Measurements from ENCODE around the gene DAB2IP.

DNA sequence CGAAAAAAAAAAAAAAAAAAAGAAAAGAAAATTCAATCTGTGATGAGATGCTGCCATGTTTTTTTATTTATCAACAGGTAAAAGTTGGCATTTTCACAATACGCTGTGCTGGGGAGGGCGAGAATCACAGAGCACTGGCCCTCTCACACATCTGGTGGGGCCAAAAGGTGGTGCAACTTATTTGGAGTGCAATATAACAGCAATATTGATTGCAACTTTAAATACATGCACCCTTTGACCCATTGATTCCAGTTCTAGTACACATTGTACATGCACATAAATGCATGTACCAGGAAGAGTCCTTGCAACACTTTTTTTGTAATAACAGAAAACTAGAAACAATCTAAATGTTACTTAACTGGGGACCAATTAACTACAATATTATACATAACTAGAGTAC is 159.1 kb downstream of the DAB2IP start:
- TF ChIP-seq POLR2A (IDR thresholded peaks at IDR 0.05; ENCODE audit: low read depth, low read length) (no peak), BHLHE40 (IDR thresholded peaks at IDR 0.05; ENCODE audit: low read depth, low read length) (no peak), MXI1 (IDR thresholded peaks at IDR 0.05; ENCODE audit: borderline replicate concordance, low read depth, low read length) (no peak), SMC3 (IDR thresholded peaks at IDR 0.05; ENCODE audit: low read depth, low read length) (no peak), MAFK (IDR thresholded peaks at IDR 0.05; ENCODE audit: low read depth, low read length) (no peak), RFX5 (IDR thresholded peaks at IDR 0.05; ENCODE audit: low read depth, low read length) (no peak)
- TF ChIP-seq, protein P1, sequence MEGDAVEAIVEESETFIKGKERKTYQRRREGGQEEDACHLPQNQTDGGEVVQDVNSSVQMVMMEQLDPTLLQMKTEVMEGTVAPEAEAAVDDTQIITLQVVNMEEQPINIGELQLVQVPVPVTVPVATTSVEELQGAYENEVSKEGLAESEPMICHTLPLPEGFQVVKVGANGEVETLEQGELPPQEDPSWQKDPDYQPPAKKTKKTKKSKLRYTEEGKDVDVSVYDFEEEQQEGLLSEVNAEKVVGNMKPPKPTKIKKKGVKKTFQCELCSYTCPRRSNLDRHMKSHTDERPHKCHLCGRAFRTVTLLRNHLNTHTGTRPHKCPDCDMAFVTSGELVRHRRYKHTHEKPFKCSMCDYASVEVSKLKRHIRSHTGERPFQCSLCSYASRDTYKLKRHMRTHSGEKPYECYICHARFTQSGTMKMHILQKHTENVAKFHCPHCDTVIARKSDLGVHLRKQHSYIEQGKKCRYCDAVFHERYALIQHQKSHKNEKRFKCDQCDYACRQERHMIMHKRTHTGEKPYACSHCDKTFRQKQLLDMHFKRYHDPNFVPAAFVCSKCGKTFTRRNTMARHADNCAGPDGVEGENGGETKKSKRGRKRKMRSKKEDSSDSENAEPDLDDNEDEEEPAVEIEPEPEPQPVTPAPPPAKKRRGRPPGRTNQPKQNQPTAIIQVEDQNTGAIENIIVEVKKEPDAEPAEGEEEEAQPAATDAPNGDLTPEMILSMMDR (conservative IDR thresholded peaks at IDR 0.05; ENCODE audit: low read depth, low read length): no peak
- TF ChIP-seq, protein P2, sequence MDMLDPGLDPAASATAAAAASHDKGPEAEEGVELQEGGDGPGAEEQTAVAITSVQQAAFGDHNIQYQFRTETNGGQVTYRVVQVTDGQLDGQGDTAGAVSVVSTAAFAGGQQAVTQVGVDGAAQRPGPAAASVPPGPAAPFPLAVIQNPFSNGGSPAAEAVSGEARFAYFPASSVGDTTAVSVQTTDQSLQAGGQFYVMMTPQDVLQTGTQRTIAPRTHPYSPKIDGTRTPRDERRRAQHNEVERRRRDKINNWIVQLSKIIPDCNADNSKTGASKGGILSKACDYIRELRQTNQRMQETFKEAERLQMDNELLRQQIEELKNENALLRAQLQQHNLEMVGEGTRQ (IDR thresholded peaks at IDR 0.05; ENCODE audit: low read depth, low read length): no peak
